ENCODE results near the gene SPATA12.
A peak's percentile ranks its signal among the peaks of the same experiment; 100 is the strongest.
"Not testable (repeated sequence)": the region's sequence is repeated elsewhere in the genome, so short reads cannot be mapped to it uniquely, and the experiment has no call there.

Gene SPATA12

DNA sequence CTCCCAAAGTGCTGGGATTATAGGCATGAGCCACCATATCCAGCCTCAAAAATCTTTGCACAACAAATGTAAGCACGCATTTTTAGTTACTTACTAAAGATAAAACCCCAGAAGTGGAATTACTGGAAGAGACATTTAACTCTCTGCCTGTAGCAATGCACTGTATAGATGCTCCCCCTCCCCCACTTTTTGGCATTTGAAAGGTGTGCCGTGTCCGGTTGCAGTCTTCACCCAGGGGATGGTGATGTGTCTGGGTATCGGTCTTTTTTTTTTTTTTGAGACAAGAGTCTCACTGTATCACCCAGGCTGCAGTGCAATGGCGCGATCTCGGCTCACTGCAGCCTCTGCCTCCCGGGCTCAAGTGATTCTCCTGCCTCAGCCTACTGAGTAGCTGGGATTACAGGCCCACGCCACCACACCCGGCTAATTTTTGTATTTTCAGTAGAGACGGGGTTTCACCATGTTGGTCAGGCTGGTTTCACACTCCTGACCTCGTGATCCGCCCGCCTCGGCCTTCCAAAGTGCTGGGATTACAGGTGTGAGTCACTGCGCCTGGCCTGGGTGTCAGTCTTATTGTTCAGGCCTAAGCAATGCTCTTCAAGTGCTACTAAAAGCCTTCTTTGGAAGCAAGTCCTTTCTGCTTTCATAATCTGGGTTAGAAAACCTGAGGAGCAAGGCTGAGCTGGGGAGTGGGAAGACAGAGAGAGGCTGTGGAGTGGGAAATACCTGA is 23.0 kb downstream of the SPATA12 start:
- not testable (repeated sequence) for DNase-seq (ENCODE audit: low spot score)

DNA sequence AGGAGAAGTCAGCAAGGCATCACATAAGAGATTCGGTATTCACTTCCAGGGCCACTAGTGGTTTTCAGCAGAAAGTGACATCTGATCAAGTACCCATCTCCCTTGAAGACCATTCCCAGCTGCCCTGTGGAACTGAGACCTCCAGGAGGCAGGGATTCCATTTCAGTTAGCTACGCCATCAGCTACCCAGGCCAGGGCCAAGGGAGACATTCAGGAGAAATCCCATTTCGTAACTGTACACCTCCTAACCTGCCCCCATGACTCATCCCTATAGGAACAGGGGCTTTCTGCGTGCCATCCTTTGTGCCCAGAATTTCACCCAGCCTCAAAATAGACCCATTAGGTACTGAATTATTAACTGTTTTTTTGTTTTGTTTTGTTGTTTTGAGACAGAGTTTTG is 24.7 kb downstream of the SPATA12 start:
- DNase-seq (ENCODE audit: low spot score), result no peak

DNA sequence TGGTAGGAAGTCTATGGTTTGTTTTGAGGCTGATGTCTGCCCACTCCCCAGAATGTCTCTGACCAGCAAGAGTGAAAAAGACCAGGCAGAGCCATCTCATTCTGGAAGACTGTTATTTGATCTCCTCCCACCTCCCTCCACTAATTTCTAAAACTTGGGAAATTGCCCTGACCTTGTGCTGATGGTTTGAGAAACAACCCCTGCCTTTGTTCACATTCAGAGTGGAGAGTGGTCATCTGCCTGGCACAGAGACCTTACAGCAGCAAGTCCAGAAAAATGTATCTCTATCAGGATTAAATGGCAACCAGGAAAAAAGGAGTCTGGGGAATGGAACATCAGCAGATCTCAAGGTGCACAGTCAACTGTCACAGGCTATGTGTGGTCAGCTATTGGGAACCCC is 25.7 kb downstream of the SPATA12 start:
- no peak for DNase-seq (ENCODE audit: low spot score)

DNA sequence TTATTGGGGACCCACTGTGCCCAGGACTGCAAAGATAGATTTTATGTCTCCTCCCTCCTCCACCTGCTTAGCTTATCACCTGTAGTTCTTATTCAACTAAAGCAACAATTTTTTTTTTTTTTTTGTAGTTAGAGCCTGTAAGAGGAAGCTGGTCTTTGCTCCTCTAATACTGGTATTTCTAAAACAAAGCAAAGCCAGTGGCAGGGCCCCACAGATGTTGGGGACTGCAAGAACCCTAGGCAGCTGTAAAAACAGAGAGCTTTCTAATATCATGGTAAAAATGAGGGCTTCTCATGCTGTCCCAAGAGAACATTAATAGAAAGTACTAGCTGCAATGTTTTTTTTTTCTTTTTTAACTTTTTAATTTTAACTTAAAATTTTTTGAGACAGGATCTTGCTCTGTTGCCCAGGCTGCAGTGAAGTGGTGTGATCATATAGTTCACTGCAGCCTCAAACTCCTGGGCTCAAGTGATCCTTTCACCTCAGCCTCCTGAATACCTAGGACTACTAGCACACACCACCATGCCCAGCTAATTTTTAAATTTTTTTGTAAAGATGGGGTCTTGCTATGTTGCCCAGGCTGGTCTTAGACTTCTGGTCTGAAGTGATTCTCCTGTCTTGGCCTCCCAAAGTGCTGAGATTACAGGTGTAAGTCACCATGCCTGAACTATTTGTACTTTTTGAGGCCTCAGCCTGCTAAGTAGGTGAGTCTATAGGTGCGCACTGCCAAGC is 27.1 kb downstream of the SPATA12 start:
- no peak for DNase-seq (ENCODE audit: low spot score)

DNA sequence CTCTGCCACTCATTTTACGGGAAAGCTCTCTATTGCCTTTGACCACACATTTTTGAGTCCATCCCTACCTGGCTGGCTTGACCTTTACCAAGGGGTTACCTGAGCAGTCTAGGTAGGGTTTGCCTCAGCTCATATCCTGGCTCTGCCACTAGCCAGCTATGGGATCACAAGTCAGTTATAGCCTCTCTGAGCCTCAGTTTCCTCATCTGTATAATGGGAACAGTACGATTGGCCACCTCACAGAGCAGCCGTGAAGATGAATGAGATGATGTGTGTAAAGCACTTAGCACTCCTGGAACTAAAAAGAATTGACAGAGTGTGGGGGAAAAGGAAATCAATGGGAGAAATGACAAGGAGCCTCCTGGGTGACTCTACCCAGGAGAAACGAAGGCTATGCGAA is 28.0 kb downstream of the SPATA12 start:
- DNase-seq (ENCODE audit: low spot score), result no peak

DNA sequence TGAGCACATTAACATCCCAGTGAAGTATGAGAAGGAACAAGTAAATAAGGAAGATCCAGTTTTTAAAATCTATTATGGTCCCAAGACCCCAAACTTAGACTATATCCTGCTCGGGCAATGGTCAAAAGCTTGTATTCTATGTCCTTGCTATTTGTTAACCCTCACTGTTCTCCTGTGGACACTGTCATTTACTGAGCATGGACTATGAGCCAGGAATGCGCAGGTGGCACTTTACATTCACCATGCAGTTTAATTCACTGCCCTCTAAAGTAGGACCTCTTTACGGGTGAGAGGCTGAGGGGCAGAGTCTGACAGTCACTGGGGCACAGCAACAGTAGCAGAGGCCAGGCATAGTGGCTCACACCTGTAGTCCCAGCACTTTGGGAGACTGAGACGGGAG is 28.6 kb downstream of the SPATA12 start:
- no peak for DNase-seq (ENCODE audit: low spot score)

DNA sequence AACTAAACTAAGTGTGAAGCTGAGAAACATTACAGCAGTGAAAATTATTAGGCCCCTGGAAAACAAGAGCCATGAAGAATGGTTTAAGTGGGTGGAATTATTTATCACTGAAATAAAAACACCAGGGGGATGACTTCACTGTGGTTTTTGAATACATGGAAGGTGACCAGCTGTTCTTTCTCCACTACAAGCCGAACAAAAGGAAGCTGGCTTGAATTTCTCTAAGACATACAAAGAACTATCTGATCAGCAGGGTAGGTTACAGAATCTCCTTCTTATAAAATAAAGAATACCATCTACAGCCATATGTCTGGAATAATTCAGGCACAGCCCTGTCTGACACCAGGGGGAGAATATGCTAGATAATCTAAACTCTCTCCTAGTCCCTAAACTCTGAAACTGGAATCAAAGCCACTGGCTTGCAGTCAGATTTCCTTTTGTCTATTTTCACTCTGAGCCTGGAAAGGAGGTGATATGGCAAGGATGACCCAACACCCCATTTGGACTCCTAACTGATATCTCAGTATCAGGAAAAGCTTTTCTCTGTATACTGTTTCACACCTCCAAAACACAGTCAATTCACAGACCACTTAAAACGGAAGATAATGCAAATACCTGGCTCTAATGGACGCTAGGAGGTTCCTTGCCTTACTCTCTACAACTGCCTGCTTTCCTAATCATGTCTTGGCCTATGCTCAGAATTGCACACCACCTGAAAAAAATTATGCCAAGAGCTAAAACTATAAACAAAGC is 31.2 kb downstream of the SPATA12 start:
- no peak for DNase-seq (ENCODE audit: low spot score)

DNA sequence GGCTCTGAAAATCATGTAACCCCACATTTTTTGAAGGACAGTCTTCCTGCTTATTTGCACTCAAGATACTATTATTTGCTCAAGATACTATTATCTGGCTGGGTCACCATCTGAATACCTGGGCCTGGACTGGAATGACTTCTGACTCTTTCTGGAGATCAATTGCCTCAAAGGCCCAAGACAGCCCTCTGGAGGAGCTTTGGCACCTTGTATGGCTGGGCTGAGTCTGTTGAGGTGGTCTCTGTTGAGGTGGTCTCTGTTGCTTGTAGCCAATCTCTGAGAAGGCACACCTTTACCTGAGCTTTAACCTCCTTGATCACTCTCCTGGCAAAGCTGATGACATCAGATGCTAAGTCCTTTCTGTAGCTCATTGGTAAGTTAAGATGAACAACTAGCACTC is 33.0 kb downstream of the SPATA12 start:
- DNase-seq (ENCODE audit: low spot score), result no peak

DNA sequence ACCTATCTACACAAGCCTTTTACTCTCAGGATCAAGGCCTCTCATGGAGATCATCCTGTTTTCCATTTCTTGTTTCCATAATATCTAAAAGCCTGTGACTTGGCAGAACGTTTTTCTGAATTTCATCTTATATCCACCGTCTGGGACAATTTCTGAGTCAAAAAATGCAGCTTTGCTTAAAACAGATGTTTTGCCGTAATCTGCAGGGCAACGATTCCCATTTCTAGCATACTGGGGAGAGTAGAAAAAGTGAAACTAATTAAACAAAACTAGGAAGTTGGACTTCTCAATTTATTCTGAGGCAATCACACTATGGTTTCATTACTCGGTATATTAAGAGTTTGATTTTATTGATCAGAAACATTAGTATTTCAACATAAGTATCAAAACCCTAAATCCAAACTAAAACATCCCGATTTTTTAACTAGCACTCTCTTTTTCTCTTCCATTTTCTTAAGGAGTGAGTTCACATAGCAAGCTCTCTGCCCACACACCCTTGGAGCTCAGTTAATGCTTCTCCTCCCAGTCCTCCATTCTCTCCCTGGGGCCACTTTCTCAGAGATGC is 33.6 kb downstream of the SPATA12 start:
- DNase-seq (ENCODE audit: low spot score), result no peak

DNA sequence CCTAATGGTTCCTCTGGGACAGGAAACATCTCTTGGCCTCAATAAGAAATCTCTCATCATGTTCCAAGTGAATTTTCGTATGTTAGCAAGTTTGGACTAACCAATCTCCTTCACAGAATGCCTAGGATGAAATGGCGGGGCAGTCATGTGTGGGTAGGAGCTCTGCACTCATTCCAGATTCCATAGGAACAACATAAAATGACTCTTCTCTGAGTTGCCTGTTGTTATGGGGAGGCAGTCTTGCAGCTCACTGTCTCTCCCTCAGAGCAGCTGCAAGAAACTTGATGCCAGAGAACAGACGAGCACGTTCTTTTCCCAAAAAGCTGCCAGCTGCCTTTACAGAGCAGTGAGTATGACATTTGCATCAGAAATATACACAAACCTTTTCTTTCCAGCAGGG is 34.1 kb downstream of the SPATA12 start:
- DNase-seq (ENCODE audit: low spot score), result no peak

DNA sequence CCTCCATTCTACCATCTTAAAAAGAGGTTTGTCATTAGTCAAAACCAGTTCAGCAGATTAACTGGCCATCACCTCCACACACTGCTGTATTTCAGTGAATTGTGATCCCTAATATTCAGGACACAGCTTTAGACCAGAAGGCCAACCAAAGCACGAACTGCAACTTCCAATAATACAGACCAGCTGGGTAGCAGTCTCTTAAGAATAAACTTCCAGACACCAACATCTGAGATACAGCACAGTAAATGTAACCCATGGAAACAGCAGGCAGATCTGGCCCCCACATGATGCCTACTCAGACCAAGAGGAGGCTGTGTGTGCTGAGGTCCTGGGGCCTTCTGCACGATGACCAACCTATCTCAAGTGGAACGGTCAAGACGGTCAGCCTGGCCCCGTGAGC is 34.9 kb downstream of the SPATA12 start:
- DNase-seq (ENCODE audit: low spot score), result no peak

DNA sequence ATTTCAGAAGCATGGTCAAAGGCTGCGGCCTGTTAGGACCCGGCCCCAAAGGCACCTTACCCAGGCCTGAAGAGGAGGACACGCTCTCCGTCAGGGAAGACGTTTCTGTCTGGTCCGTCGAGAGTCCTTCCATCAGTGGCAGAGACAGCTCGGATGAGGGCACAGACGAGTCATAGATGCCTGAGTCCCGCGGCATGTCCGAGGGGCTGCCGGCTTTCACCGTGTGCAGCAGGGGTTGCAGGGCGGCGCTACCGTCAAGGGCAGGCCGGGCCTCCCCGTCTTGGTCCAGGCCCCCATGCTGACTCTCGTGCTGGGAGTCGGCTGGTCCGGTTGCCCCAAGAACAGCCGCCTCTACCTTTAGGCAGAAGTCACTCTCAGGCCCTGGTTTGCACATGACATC is 37.1 kb downstream of the SPATA12 start:
- DNase-seq (ENCODE audit: low spot score), result no peak

DNA sequence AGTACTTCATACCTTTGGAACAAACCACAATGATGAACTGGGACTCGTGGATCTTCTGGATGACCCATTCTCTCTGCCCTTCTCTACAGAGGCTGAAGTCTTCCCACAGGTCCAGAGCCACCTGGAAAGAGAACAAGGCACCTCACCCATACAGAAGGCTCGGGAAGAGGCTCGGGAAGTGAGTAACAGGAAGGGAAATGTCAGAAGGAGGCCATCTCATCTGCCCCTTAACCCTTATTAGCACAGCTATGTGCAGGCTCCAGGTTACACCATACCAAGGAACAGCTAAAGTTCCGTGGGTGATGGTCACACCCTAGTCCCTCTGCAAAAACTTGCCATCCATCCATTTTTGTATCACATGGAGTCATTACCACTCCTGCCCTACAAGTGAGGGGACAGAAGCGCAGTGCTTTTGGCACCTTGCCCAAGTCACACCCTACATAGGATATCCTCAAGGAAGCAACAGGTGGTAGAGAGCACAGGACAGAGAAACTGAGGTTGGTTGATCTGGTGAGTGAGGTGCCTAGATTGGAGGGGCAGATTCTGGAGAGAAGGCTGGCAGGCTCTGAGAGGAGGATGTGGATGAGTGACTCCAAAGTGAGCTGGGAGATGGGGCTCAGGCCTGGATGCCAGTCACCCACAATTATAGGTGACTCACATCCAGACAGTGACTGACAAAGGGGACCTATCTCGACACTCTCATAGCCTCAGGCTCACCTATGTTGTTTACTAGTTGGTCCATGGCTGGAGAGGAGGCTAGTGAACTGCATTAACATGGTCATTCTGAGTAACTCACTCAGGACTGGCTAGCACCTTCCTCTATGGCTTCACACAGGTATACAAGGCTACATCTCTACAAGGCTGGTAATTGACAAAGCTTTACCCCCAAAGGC is 38.2 kb downstream of the SPATA12 start:
- DNase-seq (ENCODE audit: low spot score), result no peak

DNA sequence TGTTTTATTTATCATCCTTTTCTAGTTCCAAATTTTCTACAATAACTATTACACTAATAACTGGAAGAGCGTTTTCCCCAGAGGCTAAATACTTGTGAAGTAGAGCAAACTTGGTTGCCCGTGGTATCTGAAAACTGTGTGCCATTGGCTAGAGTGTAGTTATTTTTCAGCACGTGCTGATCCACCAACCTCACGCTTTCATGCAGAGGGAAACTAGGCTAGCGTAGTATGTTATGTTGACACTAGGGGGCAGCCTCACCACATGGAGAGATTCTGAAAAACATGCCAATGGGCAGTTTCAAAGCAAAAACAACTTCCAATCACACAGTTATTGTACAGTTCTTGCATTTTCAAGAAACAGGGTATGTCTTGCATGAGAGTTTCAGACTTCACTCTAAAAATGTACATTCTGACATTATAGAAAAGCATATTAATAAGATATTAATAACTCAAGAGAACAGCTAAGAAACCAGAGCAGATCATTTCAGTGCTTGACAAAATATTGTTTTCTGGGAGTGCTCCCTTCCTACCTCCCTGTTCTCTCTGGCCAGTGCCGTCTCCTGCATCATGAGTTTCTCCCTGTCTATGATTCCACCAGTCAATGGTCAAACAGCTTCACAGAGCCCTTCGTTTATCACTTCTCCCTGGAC is 39.7 kb downstream of the SPATA12 start:
- peak; percentile 69 for DNase-seq (ENCODE audit: low spot score)

DNA sequence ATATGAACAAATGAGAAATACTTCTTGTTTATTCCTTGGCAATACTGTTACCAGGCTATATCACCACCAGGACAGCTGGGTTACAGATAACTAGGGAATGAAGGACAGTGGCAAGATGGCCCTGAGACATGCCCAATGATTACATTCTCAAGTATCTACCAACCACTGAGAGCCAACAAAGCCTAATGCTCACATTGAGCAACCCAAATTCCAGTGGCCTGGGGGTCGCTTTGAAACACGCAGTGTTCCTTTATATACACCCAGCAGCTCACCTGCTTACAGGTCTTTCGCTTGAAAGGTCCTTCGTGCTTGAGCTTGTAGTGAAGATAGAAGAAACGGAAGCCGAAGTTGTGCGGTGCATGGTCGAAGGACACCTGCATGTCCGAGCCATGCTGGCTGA is 45.1 kb downstream of the SPATA12 start:
- DNase-seq (ENCODE audit: low spot score), result no peak

DNA sequence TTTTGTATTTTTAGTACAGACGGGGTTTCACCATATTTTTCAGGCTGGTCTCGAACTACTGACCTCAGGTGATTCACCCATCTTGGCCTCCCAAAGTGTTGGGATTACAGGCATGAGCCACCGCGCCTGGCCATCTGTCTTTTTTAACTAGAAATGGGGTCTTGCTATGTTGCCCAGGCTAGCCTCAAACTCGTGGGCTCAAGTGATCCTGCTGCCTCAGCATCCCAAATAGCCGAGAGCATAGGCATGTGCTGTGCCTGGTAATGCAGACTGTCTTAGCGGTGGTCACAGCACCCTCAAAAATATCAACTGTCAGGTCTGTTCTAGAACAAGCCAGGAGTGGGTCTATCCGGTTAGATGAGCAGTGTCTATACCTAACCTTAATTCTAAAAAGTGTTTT is 48.2 kb downstream of the SPATA12 start:
- no peak for DNase-seq (ENCODE audit: low spot score)

DNA sequence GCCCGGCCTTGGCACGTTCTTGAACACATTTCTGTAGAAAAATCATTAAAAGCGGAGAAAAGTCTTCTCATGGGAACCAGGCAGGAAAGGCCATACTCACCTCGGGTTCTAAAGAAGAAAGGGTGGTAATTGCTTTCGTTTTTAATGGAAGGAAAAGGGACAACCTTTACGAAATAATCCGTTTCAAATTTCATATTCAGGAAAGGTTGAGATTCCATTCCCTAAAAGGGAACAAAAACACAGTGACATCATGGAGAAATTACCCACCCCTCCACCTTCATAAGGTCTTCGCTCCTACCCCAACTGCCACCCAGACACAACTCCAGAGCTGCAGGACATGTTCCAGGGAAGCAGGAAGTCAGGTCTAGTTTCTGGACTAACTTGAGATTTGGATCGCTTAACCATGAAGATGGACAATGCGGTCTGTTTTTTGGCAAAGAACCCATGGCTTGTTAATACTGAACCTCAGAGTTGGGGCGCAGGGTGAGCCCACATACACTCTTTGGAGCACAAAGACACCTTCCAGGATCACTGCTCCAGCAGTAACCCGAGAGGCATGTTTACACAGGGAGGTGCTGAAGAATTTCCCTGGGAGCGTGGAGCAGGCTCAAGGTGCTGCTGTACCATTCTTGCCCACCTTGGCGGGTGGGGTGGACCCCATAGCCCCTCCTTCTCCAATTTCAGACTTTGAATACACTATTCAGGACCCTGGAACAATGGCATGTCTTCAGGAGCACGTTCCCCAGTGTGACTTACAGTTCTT is 49.2 kb downstream of the SPATA12 start:
- no peak for DNase-seq (ENCODE audit: low spot score)

DNA sequence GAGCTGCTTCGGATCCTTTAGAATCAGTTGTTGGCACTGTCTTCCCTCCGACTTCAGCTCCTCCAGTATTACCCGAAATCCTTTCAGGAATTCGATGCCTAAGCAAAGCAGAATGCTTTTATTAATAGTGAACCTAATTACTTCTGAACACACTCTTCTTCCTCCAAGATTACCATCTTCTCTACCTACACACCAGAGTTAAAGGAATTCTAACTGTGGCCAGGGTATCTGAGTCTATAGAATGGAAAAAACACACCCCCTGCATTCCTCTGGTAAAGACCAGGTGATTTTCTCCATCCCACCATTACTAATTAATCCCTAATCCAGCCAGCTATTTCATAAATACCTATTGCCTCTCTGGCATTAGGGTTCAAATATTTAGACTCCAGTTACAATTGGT is 49.8 kb downstream of the SPATA12 start:
- no peak for DNase-seq (ENCODE audit: low spot score)

DNA sequence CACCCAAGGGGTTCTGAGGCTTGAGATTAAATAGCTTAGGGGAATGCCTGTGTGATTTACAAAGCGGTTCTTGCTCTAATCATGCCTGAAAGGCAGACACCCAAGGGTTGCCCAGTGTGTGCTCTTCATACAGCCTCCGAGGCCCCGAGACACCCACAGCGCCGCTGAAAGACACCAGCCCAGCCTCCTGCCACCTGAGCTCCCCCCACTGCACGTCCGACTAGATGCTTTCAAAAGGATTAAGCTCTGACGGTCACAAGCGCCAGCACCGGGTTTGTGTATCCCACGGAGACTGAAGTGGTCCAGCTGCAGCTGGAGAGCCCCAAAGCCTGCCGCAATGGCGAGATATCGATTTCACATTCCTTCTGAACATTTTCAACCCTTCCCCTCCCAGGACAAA is 50.3 kb downstream of the SPATA12 start:
- DNase-seq (ENCODE audit: low spot score), result no peak

DNA sequence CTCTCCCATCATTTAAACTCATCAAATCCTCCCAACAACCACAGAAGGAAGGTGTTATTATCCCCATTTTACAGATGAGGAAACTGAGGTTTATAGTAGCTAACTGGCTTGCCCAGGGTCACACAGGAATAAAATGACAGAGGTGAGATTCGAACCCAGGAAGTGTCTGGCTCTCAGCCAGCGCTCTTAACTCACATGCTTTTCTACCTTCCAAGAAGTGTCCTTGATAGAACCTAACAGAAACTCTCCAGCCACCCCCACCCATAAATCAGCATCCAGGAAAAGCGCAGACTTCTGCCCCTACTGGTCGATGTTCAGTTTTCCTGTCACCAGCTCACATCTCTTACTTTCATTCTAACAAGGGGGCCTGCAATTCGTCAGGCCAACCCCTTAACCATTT is 51.7 kb downstream of the SPATA12 start:
- no peak for DNase-seq (ENCODE audit: low spot score)

DNA sequence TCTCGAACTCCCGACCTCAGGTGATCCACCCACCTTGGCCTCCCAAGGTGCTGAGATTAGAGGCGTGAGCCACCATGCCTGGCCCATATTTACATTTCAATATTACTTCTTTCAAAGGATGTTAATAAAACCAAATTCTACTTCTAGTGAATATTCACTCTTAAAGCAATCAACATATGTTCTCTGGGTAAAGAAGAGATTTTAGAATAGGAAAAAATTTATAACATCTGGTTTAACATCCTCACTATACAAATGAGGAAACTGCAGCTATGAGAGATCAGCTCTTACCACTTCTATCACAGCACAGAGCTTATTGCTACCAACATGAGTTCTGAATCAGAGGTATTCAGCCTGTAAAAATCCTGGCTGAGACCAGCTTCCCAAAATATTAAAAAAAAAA is 56.0 kb downstream of the SPATA12 start:
- no peak for DNase-seq (ENCODE audit: low spot score)

Measured in CD4-positive, alpha-beta T cell treated with Interleukin-2 at 100 ng/mL for 4 hours (primary cell).